H9 (cell line): ENCODE data around the gene SCRN3. TPM values are rescaled to one million over a fixed set of nuclear protein-coding genes. Genes with fewer than 3 reads are reported as not detected.

Source experiments
- DNase-seq: peaks from one replicate; pipeline ENCODE4 v3.0.0-alpha.2; 2017
- H2AFZ ChIP-seq: one replicate; pipeline ENCODE4 v1.6.1; 2013; ENCODE audit warnings: mild to moderate bottlenecking, low read length, control low read depth, moderate library complexity
- H2AK5ac ChIP-seq: 2 replicates; pipeline ENCODE4 v1.6.1; 2013; ENCODE audit warnings: low read length, control low read depth, mixed read lengths; ENCODE audit not compliant: insufficient read length
- H2BK120ac ChIP-seq: one replicate; pipeline ENCODE4 v1.6.1; 2013; ENCODE audit warnings: low read depth, mild to moderate bottlenecking, low read length, control low read depth, inconsistent platforms; ENCODE audit not compliant: poor library complexity, severe bottlenecking
- H2BK12ac ChIP-seq: 2 replicates; pipeline ENCODE4 v1.6.1; 2013; ENCODE audit warnings: low read length, control low read depth, mixed read lengths, low read depth; ENCODE audit not compliant: insufficient read length
- H2BK15ac ChIP-seq: 2 replicates; pipeline ENCODE4 v1.6.1; 2013; ENCODE audit warnings: low read depth, low read length, control low read depth
- H2BK20ac ChIP-seq: one replicate; pipeline ENCODE4 v1.6.1; 2013; ENCODE audit warnings: low read depth, mild to moderate bottlenecking, low read length, control low read depth, inconsistent platforms; ENCODE audit not compliant: poor library complexity, severe bottlenecking
- H2BK5ac ChIP-seq: 2 replicates; pipeline ENCODE4 v1.6.1; 2013; ENCODE audit warnings: low read length, control low read depth, mixed read lengths; ENCODE audit not compliant: insufficient read length
- H3K14ac ChIP-seq: 2 replicates; pipeline ENCODE4 v1.6.1; 2013; ENCODE audit warnings: low read length, control low read depth; ENCODE audit not compliant: insufficient read depth
- H3K18ac ChIP-seq: 2 replicates; pipeline ENCODE4 v1.6.1; 2013; ENCODE audit warnings: low read depth, mild to moderate bottlenecking, mixed read lengths, low read length, control low read depth; ENCODE audit not compliant: insufficient read length
- H3K23ac ChIP-seq: 2 replicates; pipeline ENCODE4 v1.6.1; 2013; ENCODE audit warnings: low read length, control low read depth, mixed read lengths, low read depth; ENCODE audit not compliant: insufficient read length
- H3K23me2 ChIP-seq: 2 replicates; pipeline ENCODE4 v1.6.1; 2013; ENCODE audit warnings: low read depth, mild to moderate bottlenecking, mixed read lengths, low read length, control low read depth; ENCODE audit not compliant: insufficient read length, poor library complexity, severe bottlenecking
- H3K27ac ChIP-seq: 2 replicates; pipeline ENCODE4 v1.5.1; 2013; ENCODE audit warnings: low read length, control low read depth, mixed read lengths, low read depth; ENCODE audit not compliant: insufficient read length
- H3K27me3 ChIP-seq: 2 replicates; pipeline ENCODE4 v1.6.1; 2013; ENCODE audit warnings: low read length, control low read depth, inconsistent platforms; ENCODE audit not compliant: insufficient read depth
- H3K4ac ChIP-seq: 2 replicates; pipeline ENCODE4 v1.6.1; 2013; ENCODE audit warnings: low read depth, mild to moderate bottlenecking, control low read depth, inconsistent platforms, low read length, moderate library complexity
- H3K4me1 ChIP-seq: 2 replicates; pipeline ENCODE4 v1.6.1; 2013; ENCODE audit warnings: low read length, control low read depth, inconsistent platforms; ENCODE audit not compliant: insufficient read depth
- H3K4me2 ChIP-seq: 2 replicates; pipeline ENCODE4 v1.6.1; 2013; ENCODE audit warnings: low read length, control low read depth, mixed read lengths; ENCODE audit not compliant: insufficient read length, insufficient read depth
- H3K56ac ChIP-seq: 2 replicates; pipeline ENCODE4 v1.6.1; 2013; ENCODE audit warnings: low read depth, mild to moderate bottlenecking, mixed read lengths, low read length, control low read depth; ENCODE audit not compliant: insufficient read length
- H3K79me1 ChIP-seq: 2 replicates; pipeline ENCODE4 v1.6.1; 2013; ENCODE audit warnings: low read depth, mild to moderate bottlenecking, moderate library complexity, low read length, control low read depth, inconsistent platforms; ENCODE audit not compliant: insufficient read depth, poor library complexity, severe bottlenecking
- H3K79me2 ChIP-seq: 2 replicates; pipeline ENCODE4 v1.6.1; 2013; ENCODE audit warnings: low read length, control low read depth, inconsistent platforms; ENCODE audit not compliant: insufficient read depth
- H3K9ac ChIP-seq: 2 replicates; pipeline ENCODE4 v1.6.1; 2013; ENCODE audit warnings: low read length, control low read depth, mixed read lengths; ENCODE audit not compliant: insufficient read length; ENCODE audit errors: extremely low read depth
- H3K9me3 ChIP-seq: one replicate; pipeline ENCODE4 v1.6.1; 2013; ENCODE audit warnings: low read depth, low read length, inconsistent platforms; ENCODE audit not compliant: control insufficient read depth
- H3T11ph ChIP-seq: one replicate; pipeline ENCODE4 v1.6.1; 2013; ENCODE audit warnings: mild to moderate bottlenecking, low read length, control low read depth, inconsistent platforms
- H4K20me1 ChIP-seq: one replicate; pipeline ENCODE4 v1.6.1; 2013; ENCODE audit not compliant: control insufficient read depth, insufficient read length, insufficient read depth
- H4K5ac ChIP-seq: 2 replicates; pipeline ENCODE4 v1.6.1; 2013; ENCODE audit warnings: low read depth, mild to moderate bottlenecking, mixed read lengths, low read length, control low read depth; ENCODE audit not compliant: insufficient read length
- H4K8ac ChIP-seq: replicated peaks from 2 replicates; pipeline ENCODE4 v1.6.1; 2013; ENCODE audit warnings: low read length, control low read depth, mixed read lengths, low read depth; ENCODE audit not compliant: insufficient read length
- H4K91ac ChIP-seq: 2 replicates; pipeline ENCODE4 v1.6.1; 2013; ENCODE audit warnings: low read depth, mild to moderate bottlenecking, moderate library complexity, mixed read lengths, low read length, control low read depth; ENCODE audit not compliant: insufficient read length
- H3K27ac Mint-ChIP-seq, 3 experiments: 2 replicates in 2 of 3; 3 replicates in 1 of 3; pipeline ENCODE4 v1.8.0; 2020 to 2021; ENCODE audit warnings: mixed read lengths in 3 of 3, mild to moderate bottlenecking in 1 of 3, moderate library complexity in 1 of 3
- H3K27me3 Mint-ChIP-seq: 2 replicates; pipeline ENCODE4 v1.8.0; 2021; ENCODE audit warnings: low read depth, mild to moderate bottlenecking, moderate library complexity, mixed read lengths
- H3K36me3 Mint-ChIP-seq, 3 experiments: 2 replicates in 2 of 3; 3 replicates in 1 of 3; pipeline ENCODE4 v1.8.0; 2020 to 2021; ENCODE audit warnings: low read depth in 3 of 3, mixed read lengths in 3 of 3; ENCODE audit not compliant: insufficient read depth in 1 of 3
- H3K4me1 Mint-ChIP-seq, 2 experiments: 2 replicates each; pipeline ENCODE4 v1.8.0; 2020; ENCODE audit warnings: mixed read lengths in 2 of 2
- H3K4me3 Mint-ChIP-seq, 2 experiments: 2 replicates in 1 of 2; 3 replicates in 1 of 2; pipeline ENCODE4 v1.8.0; 2020 to 2021; ENCODE audit warnings: mild to moderate bottlenecking in 2 of 2, mixed read lengths in 2 of 2, moderate library complexity in 1 of 2
- H3K9me3 Mint-ChIP-seq, 2 experiments: 2 replicates in 1 of 2; 3 replicates in 1 of 2; pipeline ENCODE4 v1.8.0; 2020; ENCODE audit warnings: mild to moderate bottlenecking in 2 of 2, mixed read lengths in 2 of 2, moderate library complexity in 1 of 2
- WGBS: extraction: QIAGEN DNeasy Blood & Tissue Kit; methylation state at CpG from one replicate; pipeline ENCODE4 v1.1.7; 2013; ENCODE audit warnings: missing lambda C conversion rate, low lambda C conversion rate, mixed read lengths; ENCODE audit not compliant: insufficient read length; ENCODE audit errors: extremely low coverage; 5-methylcytosine and 5-hydroxymethylcytosine counted together
- total RNA-seq: library from RNA; stranded (reverse); gene quantifications from 2 replicates; pipeline ENCODE4 v1.2.1, GENCODE V29; 2021
- TF ChIP-seq, protein P1 (sequence below): fragments of 200-600 bp; sonication (generic); conservative IDR thresholded peaks from 3 replicates; pipeline ENCODE4 v1.8.0; 2021; ENCODE audit warnings: antibody characterized with exemption, mild to moderate bottlenecking

The SCRN3 gene
- total RNA-seq, 1 experiment from 2014 or later: 8.7 TPM

DNA sequence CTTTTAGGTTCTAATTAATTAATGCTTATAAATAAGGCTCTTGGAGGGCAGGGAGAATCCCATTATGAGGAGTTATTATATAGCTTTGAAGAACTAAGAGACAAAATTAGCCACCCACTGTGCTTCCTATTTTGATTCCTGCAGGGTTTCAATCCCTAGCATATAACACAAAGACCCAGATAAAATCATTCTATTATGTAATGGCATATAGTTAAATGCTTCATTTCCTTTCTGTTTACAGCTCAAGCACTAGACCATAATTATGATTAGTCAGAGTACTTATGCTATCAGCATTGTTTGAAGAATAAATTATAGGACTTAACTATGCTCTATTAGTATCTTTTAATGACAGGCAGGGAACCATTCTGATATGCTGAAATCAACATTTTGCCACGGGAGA is 82.2 kb downstream of the SCRN3 start:
- no peak overlapping the region for H3K4ac ChIP-seq
- no CpG with 5 or more reads among the region's 1 CpG for WGBS
- H3K79me2 ChIP-seq: no peaks in the 10 kb centered on the region
- H4K5ac ChIP-seq: no peak overlapping the region
- no peak overlapping the region for H2BK15ac ChIP-seq
- Mint-ChIP-seq H3K4me3 (no peak overlapping the region), H3K27ac (no peak overlapping the region), H3K27me3 (no peaks in the 10 kb centered on the region), H3K4me1 (no peaks in the 10 kb centered on the region), H3K36me3 (no peaks in the 10 kb centered on the region), H3K9me3 (peaks cover 0 to 4% of the 10 kb centered on the region in 2 experiments; a peak in 1 of 5 replicates)
- no peak overlapping the region for H3K14ac ChIP-seq
- no peak overlapping the region for H2BK120ac ChIP-seq
- no peak overlapping the region for H3T11ph ChIP-seq
- no peak overlapping the region for H3K4me2 ChIP-seq
- no peak overlapping the region for H2AFZ ChIP-seq
- H2BK12ac ChIP-seq: no peak overlapping the region
- H3K9me3 ChIP-seq: no peaks in the 10 kb centered on the region
- no peak overlapping the region for H4K8ac ChIP-seq
- no peak overlapping the region for H3K56ac ChIP-seq
- no peak overlapping the region for H2BK20ac ChIP-seq
- no peaks in the 10 kb centered on the region for H3K23me2 ChIP-seq
- DNase-seq: no peak
- H3K27ac ChIP-seq: no peak overlapping the region
- H4K91ac ChIP-seq: no peak overlapping the region
- no peaks in the 10 kb centered on the region for H3K79me1 ChIP-seq
- no peaks in the 10 kb centered on the region for H4K20me1 ChIP-seq
- H3K4me1 ChIP-seq: no peaks in the 10 kb centered on the region
- no peak overlapping the region for H2BK5ac ChIP-seq
- H3K23ac ChIP-seq: no peak overlapping the region
- TF ChIP-seq, protein P1, sequence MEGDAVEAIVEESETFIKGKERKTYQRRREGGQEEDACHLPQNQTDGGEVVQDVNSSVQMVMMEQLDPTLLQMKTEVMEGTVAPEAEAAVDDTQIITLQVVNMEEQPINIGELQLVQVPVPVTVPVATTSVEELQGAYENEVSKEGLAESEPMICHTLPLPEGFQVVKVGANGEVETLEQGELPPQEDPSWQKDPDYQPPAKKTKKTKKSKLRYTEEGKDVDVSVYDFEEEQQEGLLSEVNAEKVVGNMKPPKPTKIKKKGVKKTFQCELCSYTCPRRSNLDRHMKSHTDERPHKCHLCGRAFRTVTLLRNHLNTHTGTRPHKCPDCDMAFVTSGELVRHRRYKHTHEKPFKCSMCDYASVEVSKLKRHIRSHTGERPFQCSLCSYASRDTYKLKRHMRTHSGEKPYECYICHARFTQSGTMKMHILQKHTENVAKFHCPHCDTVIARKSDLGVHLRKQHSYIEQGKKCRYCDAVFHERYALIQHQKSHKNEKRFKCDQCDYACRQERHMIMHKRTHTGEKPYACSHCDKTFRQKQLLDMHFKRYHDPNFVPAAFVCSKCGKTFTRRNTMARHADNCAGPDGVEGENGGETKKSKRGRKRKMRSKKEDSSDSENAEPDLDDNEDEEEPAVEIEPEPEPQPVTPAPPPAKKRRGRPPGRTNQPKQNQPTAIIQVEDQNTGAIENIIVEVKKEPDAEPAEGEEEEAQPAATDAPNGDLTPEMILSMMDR: no peak
- no peak overlapping the region for H2AK5ac ChIP-seq
- H3K18ac ChIP-seq: no peak overlapping the region
- H3K9ac ChIP-seq: no peak overlapping the region
- H3K27me3 ChIP-seq: no peaks in the 10 kb centered on the region

Other genes with a start within 250 kb of the SCRN3 start
- gene OLA1, start 147.2 kb upstream of the SCRN3 start, total RNA-seq: 133 and 134 TPM in 2 replicates
- gene SP9, start 60.8 kb upstream of the SCRN3 start, total RNA-seq: not detected in 2 replicates
- 0.35 TPM in 2 replicates for gene GPR155, start 91.3 kb downstream of the SCRN3 start, total RNA-seq
- gene WIPF1, start 202.1 kb downstream of the SCRN3 start, total RNA-seq: 5.1 and 6.2 TPM in 2 replicates